GM04504 (cell line): ENCODE results near the gene KCP.

Experiments used
- DNase-seq: peaks from one replicate; pipeline ENCODE4 v3.0.0-alpha.2; 2012; ENCODE audit warnings: low read depth

The KCP gene

DNA sequence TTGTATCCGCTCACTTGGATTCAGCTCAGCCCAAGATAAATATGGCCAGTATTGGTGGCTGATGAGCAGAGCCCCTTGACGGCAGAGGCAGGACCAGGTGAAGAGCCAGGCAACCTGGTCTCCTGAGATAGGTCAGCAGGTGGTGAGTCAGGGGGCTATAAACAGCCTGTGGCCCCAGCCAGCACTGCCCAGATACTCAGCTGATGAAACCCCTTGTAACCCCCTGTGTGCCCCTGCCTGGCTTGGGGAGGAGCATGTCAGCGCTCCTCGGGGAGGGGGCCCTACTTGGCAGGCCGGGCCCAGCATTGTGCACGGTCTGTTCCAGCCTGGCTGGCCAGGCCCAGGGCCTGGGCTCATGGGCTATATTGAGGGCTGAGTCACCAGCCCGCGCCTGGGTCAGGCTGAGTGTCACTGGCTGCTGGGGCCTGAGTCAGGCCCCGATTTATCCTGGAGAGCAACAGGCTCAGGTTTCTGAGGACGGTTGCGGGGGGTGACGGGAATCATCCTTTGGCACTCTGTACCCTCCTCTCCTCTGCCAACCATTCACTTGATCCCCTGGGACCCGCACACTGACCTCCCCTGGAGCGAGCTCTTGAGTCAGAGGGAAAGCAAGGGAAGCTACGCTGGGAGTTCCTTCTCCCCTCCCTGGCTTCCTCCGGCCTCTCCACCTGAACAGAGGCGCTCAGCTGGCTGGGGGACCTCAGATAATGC, 83.1 kb downstream of the KCP start:
- DNase-seq, result peak; percentile 62

DNA sequence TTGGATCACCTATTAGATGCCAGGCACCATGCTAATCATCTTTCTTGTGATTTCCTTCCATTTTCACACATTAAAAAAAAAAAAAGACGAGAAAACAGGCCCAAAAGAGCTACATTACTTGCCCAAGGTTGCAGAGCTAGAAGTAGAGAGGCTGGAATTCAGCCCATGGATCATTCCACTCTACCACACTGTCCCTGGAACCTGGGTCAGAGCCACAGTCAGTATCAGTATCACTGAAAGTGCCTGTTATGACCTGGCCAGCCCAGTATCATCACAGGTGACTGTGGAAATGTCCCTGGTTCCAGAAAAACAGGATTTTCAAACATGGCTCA, 83.6 kb downstream of the KCP start:
- DNase-seq, result no peak
